NCI-H82 (cell line): ENCODE measurements around the gene TXK.

Source experiments
- DNase-seq: peaks from one replicate; lab custom pipeline; 2025; lab: John Stamatoyannopoulos, UW

Gene TXK

GRCh38 chr4:48103483-48104139 lies 30.4 kb downstream of the TXK start:
- DNase-seq: no peak

GRCh38 chr4:48102303-48102702 lies 31.7 kb downstream of the TXK start:
- no peak for DNase-seq

GRCh38 chr4:48100256-48100655 lies 33.8 kb downstream of the TXK start:
- DNase-seq: no peak

- DNase-seq: no peak
These were observed 38.6 kb downstream of the TXK start for GRCh38 chr4:48095441-48095840.

GRCh38 chr4:48093991-48094416 lies 40.0 kb downstream of the TXK start:
- DNase-seq: peak; percentile 14

- DNase-seq: peak; percentile 70
These were observed 43.4 kb downstream of the TXK start for GRCh38 chr4:48090621-48091020.

- no peak for DNase-seq
These were observed 48.0 kb downstream of the TXK start for GRCh38 chr4:48085821-48086589.

GRCh38 chr4:48082956-48083355 lies 51.1 kb downstream of the TXK start:
- no peak for DNase-seq

- no peak for DNase-seq
These were observed 52.9 kb downstream of the TXK start for GRCh38 chr4:48081196-48081595.

- no peak for DNase-seq
These were observed 54.1 kb downstream of the TXK start for GRCh38 chr4:48079972-48080391.

- DNase-seq: no peak
These were observed 55.0 kb downstream of the TXK start for GRCh38 chr4:48078862-48079655.

- no peak for DNase-seq
These were observed 55.6 kb downstream of the TXK start for GRCh38 chr4:48078425-48078824.

GRCh38 chr4:48074657-48075056 lies 59.4 kb downstream of the TXK start:
- DNase-seq: no peak

- no peak for DNase-seq
These were observed 60.4 kb downstream of the TXK start for GRCh38 chr4:48073567-48074103.

- no peak for DNase-seq
These were observed 62.9 kb downstream of the TXK start for GRCh38 chr4:48071191-48071590.

GRCh38 chr4:48069026-48069425 lies 65.0 kb downstream of the TXK start:
- DNase-seq: no peak

- DNase-seq: no peak
These were observed 65.9 kb downstream of the TXK start for GRCh38 chr4:48068182-48068581.

GRCh38 chr4:48067536-48067935 lies 66.5 kb downstream of the TXK start:
- no peak for DNase-seq

- no peak for DNase-seq
These were observed 68.4 kb downstream of the TXK start for GRCh38 chr4:48065587-48066052.

GRCh38 chr4:48064349-48064748 lies 69.7 kb downstream of the TXK start:
- DNase-seq: no peak

GRCh38 chr4:48058617-48059530 lies 75.2 kb downstream of the TXK start:
- DNase-seq: no peak
